ENCODE data around the gene CELF2. TPM values are rescaled to one million over a fixed set of nuclear protein-coding genes. Genes with fewer than 3 reads are reported as not detected.

Gene CELF2
- polyA plus RNA-seq, 1 donor from 2014 or later: 55.5 TPM

DNA sequence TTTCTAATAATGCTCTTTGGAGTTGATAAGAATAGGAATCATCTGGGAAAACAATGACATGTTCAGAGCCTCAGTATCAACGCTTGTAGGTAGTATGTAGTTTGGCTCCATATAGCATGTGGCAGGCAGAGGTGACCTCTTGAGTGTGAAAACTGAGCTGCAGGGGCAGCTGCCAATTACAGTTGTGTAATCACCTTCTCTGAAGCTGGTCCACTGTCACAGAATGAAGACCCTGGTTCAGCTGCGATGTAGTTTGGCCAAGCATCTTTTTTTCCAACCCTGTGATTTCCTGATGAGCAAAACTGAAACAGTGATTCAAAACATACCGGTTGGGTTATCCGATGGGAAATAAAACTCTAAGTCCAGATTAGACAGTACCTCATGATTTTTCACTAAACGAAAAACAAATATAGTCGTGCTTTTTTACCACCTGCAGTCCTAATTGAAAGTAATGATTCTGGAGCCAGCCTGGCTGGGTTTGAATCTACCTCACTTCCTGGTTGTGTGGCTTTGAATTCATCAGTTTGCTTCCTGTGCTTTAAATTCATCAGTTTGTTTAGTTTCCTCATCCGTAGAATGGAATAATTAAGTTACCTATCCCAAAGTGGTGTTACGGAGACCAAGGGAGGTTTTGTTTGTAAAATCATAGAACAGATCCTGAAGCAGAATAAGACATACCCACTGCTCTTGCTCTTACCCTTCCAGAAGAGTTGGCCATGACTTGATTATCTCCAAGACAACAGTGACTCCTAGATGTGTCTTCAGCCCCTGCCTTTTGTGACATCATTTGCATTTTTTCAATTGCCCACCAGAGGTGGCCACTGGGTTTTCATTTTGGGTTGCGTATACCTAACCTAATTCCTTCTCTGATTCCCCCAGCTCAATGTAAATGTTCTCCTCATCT lies 87.4 kb downstream of the CELF2 start:
- no peak overlapping the region for H3K9ac ChIP-seq (ENCODE audit: low read length)
- H3K4me2 ChIP-seq (ENCODE audit: low read length): no peak overlapping the region
- no peaks in the 10 kb centered on the region for H3K27me3 ChIP-seq (ENCODE audit: insufficient read depth, low read depth, low read length)
- no peak overlapping the region for H2AFZ ChIP-seq (ENCODE audit: low read depth, low read length)
- no peaks in the 10 kb centered on the region for H3K9me2 ChIP-seq (ENCODE audit: insufficient read depth, low read length)
- H3K36me3 ChIP-seq (ENCODE audit: insufficient read depth, low read length): no peaks in the 10 kb centered on the region
- no peak overlapping the region for H3K27ac ChIP-seq (ENCODE audit: low read length)
- H3K9me3 ChIP-seq (ENCODE audit: low read length): no peaks in the 10 kb centered on the region
- TF ChIP-seq MXI1 (conservative IDR thresholded peaks at IDR 0.05; ENCODE audit: poor library complexity, severe bottlenecking) (no peak), TAF1 (IDR thresholded peaks at IDR 0.05; ENCODE audit: low read depth) (no peak), EP300 (conservative IDR thresholded peaks at IDR 0.05; ENCODE audit: poor library complexity, severe bottlenecking) (no peak), EZH2 (IDR thresholded peaks at IDR 0.05; ENCODE audit: borderline replicate concordance, insufficient read depth, low read length, poor library complexity, severe bottlenecking) (no peak), SMC3 (conservative IDR thresholded peaks at IDR 0.05; ENCODE audit: poor library complexity) (no peak), RAD21 (conservative IDR thresholded peaks at IDR 0.05) (no peak)
- TF ChIP-seq, protein P1, sequence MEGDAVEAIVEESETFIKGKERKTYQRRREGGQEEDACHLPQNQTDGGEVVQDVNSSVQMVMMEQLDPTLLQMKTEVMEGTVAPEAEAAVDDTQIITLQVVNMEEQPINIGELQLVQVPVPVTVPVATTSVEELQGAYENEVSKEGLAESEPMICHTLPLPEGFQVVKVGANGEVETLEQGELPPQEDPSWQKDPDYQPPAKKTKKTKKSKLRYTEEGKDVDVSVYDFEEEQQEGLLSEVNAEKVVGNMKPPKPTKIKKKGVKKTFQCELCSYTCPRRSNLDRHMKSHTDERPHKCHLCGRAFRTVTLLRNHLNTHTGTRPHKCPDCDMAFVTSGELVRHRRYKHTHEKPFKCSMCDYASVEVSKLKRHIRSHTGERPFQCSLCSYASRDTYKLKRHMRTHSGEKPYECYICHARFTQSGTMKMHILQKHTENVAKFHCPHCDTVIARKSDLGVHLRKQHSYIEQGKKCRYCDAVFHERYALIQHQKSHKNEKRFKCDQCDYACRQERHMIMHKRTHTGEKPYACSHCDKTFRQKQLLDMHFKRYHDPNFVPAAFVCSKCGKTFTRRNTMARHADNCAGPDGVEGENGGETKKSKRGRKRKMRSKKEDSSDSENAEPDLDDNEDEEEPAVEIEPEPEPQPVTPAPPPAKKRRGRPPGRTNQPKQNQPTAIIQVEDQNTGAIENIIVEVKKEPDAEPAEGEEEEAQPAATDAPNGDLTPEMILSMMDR (IDR thresholded peaks at IDR 0.05; ENCODE audit: poor library complexity, severe bottlenecking): no peak
- no peak overlapping the region for H3K4me3 ChIP-seq (ENCODE audit: low read length)
- no peaks in the 10 kb centered on the region for H3F3A ChIP-seq (ENCODE audit: insufficient read depth, low read length, poor library complexity, severe bottlenecking)
- no peaks in the 10 kb centered on the region for H3K79me2 ChIP-seq (replicated peaks; ENCODE audit: insufficient read depth, low read length)
- no peaks in the 10 kb centered on the region for H4K20me1 ChIP-seq (ENCODE audit: insufficient read depth)

DNA sequence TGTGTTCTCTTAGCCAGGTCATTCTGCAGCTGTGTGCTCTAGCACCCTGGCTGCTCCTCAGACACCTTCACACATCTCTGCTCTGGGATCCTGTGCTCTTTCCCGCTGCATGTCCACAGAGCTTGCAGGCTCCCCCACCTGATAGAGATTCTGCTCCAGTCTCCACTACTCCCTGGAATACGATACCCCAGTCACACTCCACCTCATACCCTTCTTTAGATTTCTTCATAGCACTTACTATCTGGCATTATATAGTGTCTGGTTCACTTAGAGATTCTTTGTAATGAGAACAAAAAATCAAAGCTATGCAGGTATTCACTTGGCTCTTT lies 88.0 kb downstream of the CELF2 start:
- no peaks in the 10 kb centered on the region for H3K79me2 ChIP-seq (replicated peaks; ENCODE audit: insufficient read depth, low read length)
- no peak overlapping the region for H2AFZ ChIP-seq (ENCODE audit: low read depth, low read length)
- H4K20me1 ChIP-seq (ENCODE audit: insufficient read depth): no peaks in the 10 kb centered on the region
- H3K36me3 ChIP-seq (ENCODE audit: insufficient read depth, low read length): no peaks in the 10 kb centered on the region
- H3K27me3 ChIP-seq (ENCODE audit: insufficient read depth, low read depth, low read length): no peaks in the 10 kb centered on the region
- no peak overlapping the region for H3K27ac ChIP-seq (ENCODE audit: low read length)
- TF ChIP-seq, protein P1 (IDR thresholded peaks at IDR 0.05; ENCODE audit: poor library complexity, severe bottlenecking): no peak
- TF ChIP-seq EP300 (conservative IDR thresholded peaks at IDR 0.05; ENCODE audit: poor library complexity, severe bottlenecking): no peak
- TF ChIP-seq, protein P2, sequence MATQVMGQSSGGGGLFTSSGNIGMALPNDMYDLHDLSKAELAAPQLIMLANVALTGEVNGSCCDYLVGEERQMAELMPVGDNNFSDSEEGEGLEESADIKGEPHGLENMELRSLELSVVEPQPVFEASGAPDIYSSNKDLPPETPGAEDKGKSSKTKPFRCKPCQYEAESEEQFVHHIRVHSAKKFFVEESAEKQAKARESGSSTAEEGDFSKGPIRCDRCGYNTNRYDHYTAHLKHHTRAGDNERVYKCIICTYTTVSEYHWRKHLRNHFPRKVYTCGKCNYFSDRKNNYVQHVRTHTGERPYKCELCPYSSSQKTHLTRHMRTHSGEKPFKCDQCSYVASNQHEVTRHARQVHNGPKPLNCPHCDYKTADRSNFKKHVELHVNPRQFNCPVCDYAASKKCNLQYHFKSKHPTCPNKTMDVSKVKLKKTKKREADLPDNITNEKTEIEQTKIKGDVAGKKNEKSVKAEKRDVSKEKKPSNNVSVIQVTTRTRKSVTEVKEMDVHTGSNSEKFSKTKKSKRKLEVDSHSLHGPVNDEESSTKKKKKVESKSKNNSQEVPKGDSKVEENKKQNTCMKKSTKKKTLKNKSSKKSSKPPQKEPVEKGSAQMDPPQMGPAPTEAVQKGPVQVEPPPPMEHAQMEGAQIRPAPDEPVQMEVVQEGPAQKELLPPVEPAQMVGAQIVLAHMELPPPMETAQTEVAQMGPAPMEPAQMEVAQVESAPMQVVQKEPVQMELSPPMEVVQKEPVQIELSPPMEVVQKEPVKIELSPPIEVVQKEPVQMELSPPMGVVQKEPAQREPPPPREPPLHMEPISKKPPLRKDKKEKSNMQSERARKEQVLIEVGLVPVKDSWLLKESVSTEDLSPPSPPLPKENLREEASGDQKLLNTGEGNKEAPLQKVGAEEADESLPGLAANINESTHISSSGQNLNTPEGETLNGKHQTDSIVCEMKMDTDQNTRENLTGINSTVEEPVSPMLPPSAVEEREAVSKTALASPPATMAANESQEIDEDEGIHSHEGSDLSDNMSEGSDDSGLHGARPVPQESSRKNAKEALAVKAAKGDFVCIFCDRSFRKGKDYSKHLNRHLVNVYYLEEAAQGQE (IDR thresholded peaks at IDR 0.05; ENCODE audit: borderline replicate concordance): no peak
- TF ChIP-seq TAF1 (IDR thresholded peaks at IDR 0.05; ENCODE audit: low read depth): no peak
- no peak for TF ChIP-seq SMC3 (conservative IDR thresholded peaks at IDR 0.05; ENCODE audit: poor library complexity)
- TF ChIP-seq EZH2 (IDR thresholded peaks at IDR 0.05; ENCODE audit: borderline replicate concordance, insufficient read depth, low read length, poor library complexity, severe bottlenecking): no peak
- TF ChIP-seq RAD21 (conservative IDR thresholded peaks at IDR 0.05): no peak
- TF ChIP-seq POLR2AphosphoS5 (IDR thresholded peaks at IDR 0.05): no peak
- no peak for TF ChIP-seq MXI1 (conservative IDR thresholded peaks at IDR 0.05; ENCODE audit: poor library complexity, severe bottlenecking)
- H3K9me3 ChIP-seq (ENCODE audit: low read length): no peaks in the 10 kb centered on the region
- no peak overlapping the region for H3K4me3 ChIP-seq (ENCODE audit: low read length)
- H3F3A ChIP-seq (ENCODE audit: insufficient read depth, low read length, poor library complexity, severe bottlenecking): no peaks in the 10 kb centered on the region
- H3K9ac ChIP-seq (ENCODE audit: low read length): no peak overlapping the region
- H3K9me2 ChIP-seq (ENCODE audit: insufficient read depth, low read length): no peaks in the 10 kb centered on the region
- no peak overlapping the region for H3K4me2 ChIP-seq (ENCODE audit: low read length)
